Ascending aorta (tissue), 2 donors: ENCODE data around the gene PCED1A. TPM values are rescaled to one million over a fixed set of nuclear protein-coding genes. Genes with fewer than 3 reads are reported as not detected.

Experiments
- DNase-seq, 2 donors: peaks; one replicate each; pipeline ENCODE4 v3.0.0-alpha.2; 2019; ENCODE audit warnings: low spot score in 2 of 2
- H3K27ac ChIP-seq, 2 donors: fragments of 200-600 bp; sonication (generic); one replicate each; pipeline ENCODE4 v1.5.1; 2016 to 2017; ENCODE audit warnings: mild to moderate bottlenecking in 1 of 2
- H3K27me3 ChIP-seq: fragments of 200-600 bp; sonication (generic); one replicate; pipeline ENCODE4 v1.5.1; 2017
- H3K36me3 ChIP-seq, 2 donors: fragments of 200-600 bp; sonication (generic); one replicate each; pipeline ENCODE4 v1.5.1; 2016
- H3K4me1 ChIP-seq, 2 donors: fragments of 200-600 bp; sonication (generic); one replicate each; pipeline ENCODE4 v1.5.1; 2016 to 2017; ENCODE audit warnings: mild to moderate bottlenecking in 1 of 2
- H3K4me3 ChIP-seq, 2 donors: fragments of 200-600 bp; sonication (generic); one replicate each; pipeline ENCODE4 v1.5.1; 2016 to 2017; ENCODE audit warnings: mild to moderate bottlenecking in 1 of 2
- H3K9me3 ChIP-seq, 2 donors: fragments of 200-600 bp; sonication (generic); one replicate each; pipeline ENCODE4 v1.5.1; 2016
- intact Hi-C: fragments of 100-400 bp; cut with DNase I; formaldehyde crosslinking; loops from one replicate; pipeline ENCODE4 v1.15.1; 2023
- total RNA-seq: library from RNA; depleted of rRNA; stranded (reverse); fragments of >200 nt; gene quantifications from one replicate; pipeline ENCODE4 v1.1.0, GENCODE V29; 2016
- TF ChIP-seq, protein P1 (sequence below), 3 experiments: fragments of 200-600 bp in 2 of 3; fragments of 450-650 bp in 1 of 3; sonication (generic) in 2 of 3; IDR thresholded peaks; one replicate each; pipeline ENCODE4 v1.5.1; 2016 to 2019; ENCODE audit warnings: antibody characterized with exemption in 3 of 3, mild to moderate bottlenecking in 1 of 3, moderate library complexity in 1 of 3

PCED1A gene
- total RNA-seq, 1 donor from 2014 or later = 49.7 TPM

- TF ChIP-seq, protein P1, sequence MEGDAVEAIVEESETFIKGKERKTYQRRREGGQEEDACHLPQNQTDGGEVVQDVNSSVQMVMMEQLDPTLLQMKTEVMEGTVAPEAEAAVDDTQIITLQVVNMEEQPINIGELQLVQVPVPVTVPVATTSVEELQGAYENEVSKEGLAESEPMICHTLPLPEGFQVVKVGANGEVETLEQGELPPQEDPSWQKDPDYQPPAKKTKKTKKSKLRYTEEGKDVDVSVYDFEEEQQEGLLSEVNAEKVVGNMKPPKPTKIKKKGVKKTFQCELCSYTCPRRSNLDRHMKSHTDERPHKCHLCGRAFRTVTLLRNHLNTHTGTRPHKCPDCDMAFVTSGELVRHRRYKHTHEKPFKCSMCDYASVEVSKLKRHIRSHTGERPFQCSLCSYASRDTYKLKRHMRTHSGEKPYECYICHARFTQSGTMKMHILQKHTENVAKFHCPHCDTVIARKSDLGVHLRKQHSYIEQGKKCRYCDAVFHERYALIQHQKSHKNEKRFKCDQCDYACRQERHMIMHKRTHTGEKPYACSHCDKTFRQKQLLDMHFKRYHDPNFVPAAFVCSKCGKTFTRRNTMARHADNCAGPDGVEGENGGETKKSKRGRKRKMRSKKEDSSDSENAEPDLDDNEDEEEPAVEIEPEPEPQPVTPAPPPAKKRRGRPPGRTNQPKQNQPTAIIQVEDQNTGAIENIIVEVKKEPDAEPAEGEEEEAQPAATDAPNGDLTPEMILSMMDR (IDR thresholded peaks at IDR 0.05) = no peak
- peak overlapping the region; percentile 86 to 89 for H3K27ac ChIP-seq
- intact Hi-C loops = loop anchor here (1.0 to 10.0 kb wide), 6 partner anchors 34 to 315 kb away; partner anchors contain the start of genes EBF4, GNRH2, MRPS26 and NOP56
Measured at GRCh38 chr20:2839732-2840137, 720 bp downstream of the PCED1A start.

GRCh38 chr20:2838847-2839671, 1.4 kb downstream of the PCED1A start:
- TF ChIP-seq, protein P1 (IDR thresholded peaks at IDR 0.05) = no peak
- H3K36me3 ChIP-seq = no peaks in the 10 kb centered on the region
- H3K4me3 ChIP-seq = no peak overlapping the region
- no peaks in the 10 kb centered on the region for H3K9me3 ChIP-seq
- intact Hi-C loops = loop anchor here (10.0 kb wide), 1 partner anchor 314 kb away; no protein-coding TSS in a partner anchor
- H3K27ac ChIP-seq = no peak overlapping the region
- peaks cover 5% of the 10 kb centered on the region in 2 donors for H3K4me1 ChIP-seq
- DNase-seq = no peak
- H3K27me3 ChIP-seq = no peaks in the 10 kb centered on the region

More at GRCh38 chr20:2839732-2840137, 720 bp downstream of the PCED1A start:
- Histone ChIP-seq H3K27me3 (no peaks in the 10 kb centered on the region), H3K4me1 (peaks cover 5% of the 10 kb centered on the region in 2 donors), H3K36me3 (no peaks in the 10 kb centered on the region), H3K9me3 (no peaks in the 10 kb centered on the region), H3K4me3 (peak overlapping the region; percentile 73 to 87)
- DNase-seq = no peak

- no peaks in the 10 kb centered on the region for H3K9me3 ChIP-seq
- no peaks in the 10 kb centered on the region for H3K36me3 ChIP-seq
- DNase-seq = no peak
- intact Hi-C loops = loop anchor here (10.0 kb wide), 1 partner anchor 313 kb away; no protein-coding TSS in a partner anchor
- no peak overlapping the region for H3K27ac ChIP-seq
- H3K4me3 ChIP-seq = no peak overlapping the region
- TF ChIP-seq, protein P1 (IDR thresholded peaks at IDR 0.05) = no peak
- no peaks in the 10 kb centered on the region for H3K27me3 ChIP-seq
- peaks cover 5% of the 10 kb centered on the region in 2 donors for H3K4me1 ChIP-seq
Measured at GRCh38 chr20:2838170-2838797, 2.2 kb downstream of the PCED1A start.

DNA sequence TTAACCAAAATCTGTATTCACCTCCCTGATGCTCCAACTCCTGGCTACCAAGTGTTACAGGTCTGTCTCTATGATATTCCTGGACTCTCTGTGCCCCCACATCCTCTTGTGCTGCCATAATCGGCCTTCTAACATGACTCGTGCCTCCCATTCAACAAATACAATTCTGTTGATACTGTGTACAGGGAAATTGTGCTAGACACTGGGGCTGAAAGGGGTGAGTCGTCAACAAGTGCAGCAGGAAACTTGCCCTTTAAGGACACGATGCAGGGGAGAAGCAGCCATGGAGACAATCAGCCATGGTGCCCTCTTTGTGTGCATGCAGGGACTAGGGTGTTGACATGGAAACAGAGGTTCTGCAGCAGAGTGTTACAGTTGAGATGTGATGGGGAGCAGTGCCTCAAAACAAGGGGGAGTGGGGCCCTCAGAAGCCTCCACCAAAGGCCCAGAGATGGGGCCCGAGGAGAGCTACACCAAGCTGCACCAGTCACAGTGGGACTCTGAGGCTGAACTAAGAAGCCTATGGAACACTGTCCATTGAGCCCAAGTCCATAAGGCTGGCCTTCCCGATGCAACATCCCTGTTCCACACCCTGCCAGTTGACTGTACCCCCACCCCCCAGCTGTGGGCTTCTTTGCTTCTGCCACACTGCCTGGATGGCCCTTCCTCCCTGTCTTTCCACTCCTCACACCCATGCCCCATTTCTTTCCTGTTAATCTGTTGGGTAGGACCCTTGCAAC, 3.1 kb downstream of the PCED1A start:
- no peak overlapping the region for H3K27ac ChIP-seq
- DNase-seq = no peak
- no peak overlapping the region for H3K4me3 ChIP-seq
- intact Hi-C loops = loop anchor here (10.0 kb wide), 1 partner anchor 313 kb away; no protein-coding TSS in a partner anchor
- TF ChIP-seq, protein P1 (IDR thresholded peaks at IDR 0.05) = no peak
- H3K27me3 ChIP-seq = no peaks in the 10 kb centered on the region
- H3K36me3 ChIP-seq = no peaks in the 10 kb centered on the region
- peaks cover 5% of the 10 kb centered on the region in 2 donors for H3K4me1 ChIP-seq
- H3K9me3 ChIP-seq = no peaks in the 10 kb centered on the region

DNA sequence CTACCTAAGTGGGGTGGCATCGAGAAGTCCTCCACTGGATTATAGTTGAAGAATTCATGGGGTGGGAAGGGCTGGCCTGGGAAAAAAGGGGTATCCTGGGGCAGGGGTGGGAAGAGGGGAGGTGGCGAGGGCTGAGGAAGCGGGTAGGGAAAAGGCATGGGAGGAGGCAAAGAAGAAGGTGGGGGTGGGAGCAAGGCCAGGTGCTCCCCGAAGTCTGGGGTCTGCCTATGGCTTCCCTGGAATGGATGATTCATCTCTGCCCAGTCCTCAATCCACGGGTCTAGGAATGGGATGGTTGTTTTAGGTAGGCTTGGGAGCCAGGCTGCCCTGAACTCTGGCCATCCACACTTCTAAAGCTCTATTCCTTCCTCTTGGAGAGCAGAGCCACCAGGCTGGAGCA, 4.4 kb downstream of the PCED1A start:
- TF ChIP-seq, protein P1 (IDR thresholded peaks at IDR 0.05) = no peak
- intact Hi-C loops = loop anchor here (10.0 kb wide), 1 partner anchor 311 kb away; no protein-coding TSS in a partner anchor
- Histone ChIP-seq H3K27ac (no peak overlapping the region), H3K36me3 (no peaks in the 10 kb centered on the region), H3K9me3 (no peaks in the 10 kb centered on the region), H3K4me1 (no peaks in the 10 kb centered on the region), H3K27me3 (no peaks in the 10 kb centered on the region), H3K4me3 (no peak overlapping the region)
- DNase-seq = no peak
